ENCODE measurements around the gene HEMK1. TPM values are rescaled to one million over a fixed set of nuclear protein-coding genes. Genes with fewer than 3 reads are reported as not detected.

Gene HEMK1
- total RNA-seq, 1 experiment from 2014 or later: 22.2 TPM

- no peak overlapping the region for H3K4me3 ChIP-seq (ENCODE audit: low read length)
- no TSS peak for BruUV-seq (replicated peaks)
- ChIA-PET POLR2A (ENCODE audit: unreplicated experiment) (interaction anchor here (0.7 kb wide), 1 partner anchor 11 kb away, joined by 3 read pairs; no protein-coding TSS in a partner anchor), CTCF (no interaction called here)
- H3K27ac ChIP-seq (ENCODE audit: low read length): 0 out of 2 replicates have a peak overlapping the region, but pooled peaks have one; percentile 6
- no peaks in the 10 kb centered on the region for H3K9me2 ChIP-seq (replicated peaks; ENCODE audit: low read length)
- H3F3A ChIP-seq (ENCODE audit: low read length, unreplicated experiment): no peaks in the 10 kb centered on the region
- H3K79me2 ChIP-seq (ENCODE audit: low read length): peaks cover 95% of the 10 kb centered on the region
- H3K36me3 ChIP-seq (ENCODE audit: low read depth, low read length): peaks cover 17% of the 10 kb centered on the region
- H3K9ac ChIP-seq (ENCODE audit: low read length): no peak overlapping the region
- no peaks in the 10 kb centered on the region for H3K27me3 ChIP-seq (ENCODE audit: low read length)
- no peaks in the 10 kb centered on the region for H3K9me3 ChIP-seq (ENCODE audit: low read length)
- ATAC-seq (no peak), DNase-seq (no peak)
- H2AFZ ChIP-seq (ENCODE audit: low read length): no peak overlapping the region
- peaks cover 92% of the 10 kb centered on the region for H3K4me1 ChIP-seq (ENCODE audit: insufficient read depth, low read length)
- H4K20me1 ChIP-seq (ENCODE audit: low read length): no peaks in the 10 kb centered on the region
- peak overlapping the region; percentile 52 for H3K4me2 ChIP-seq (ENCODE audit: low read length)
- TF ChIP-seq, protein P1, sequence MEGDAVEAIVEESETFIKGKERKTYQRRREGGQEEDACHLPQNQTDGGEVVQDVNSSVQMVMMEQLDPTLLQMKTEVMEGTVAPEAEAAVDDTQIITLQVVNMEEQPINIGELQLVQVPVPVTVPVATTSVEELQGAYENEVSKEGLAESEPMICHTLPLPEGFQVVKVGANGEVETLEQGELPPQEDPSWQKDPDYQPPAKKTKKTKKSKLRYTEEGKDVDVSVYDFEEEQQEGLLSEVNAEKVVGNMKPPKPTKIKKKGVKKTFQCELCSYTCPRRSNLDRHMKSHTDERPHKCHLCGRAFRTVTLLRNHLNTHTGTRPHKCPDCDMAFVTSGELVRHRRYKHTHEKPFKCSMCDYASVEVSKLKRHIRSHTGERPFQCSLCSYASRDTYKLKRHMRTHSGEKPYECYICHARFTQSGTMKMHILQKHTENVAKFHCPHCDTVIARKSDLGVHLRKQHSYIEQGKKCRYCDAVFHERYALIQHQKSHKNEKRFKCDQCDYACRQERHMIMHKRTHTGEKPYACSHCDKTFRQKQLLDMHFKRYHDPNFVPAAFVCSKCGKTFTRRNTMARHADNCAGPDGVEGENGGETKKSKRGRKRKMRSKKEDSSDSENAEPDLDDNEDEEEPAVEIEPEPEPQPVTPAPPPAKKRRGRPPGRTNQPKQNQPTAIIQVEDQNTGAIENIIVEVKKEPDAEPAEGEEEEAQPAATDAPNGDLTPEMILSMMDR (conservative IDR thresholded peaks at IDR 0.05; ENCODE audit: low read depth, low read length): no peak
- TF ChIP-seq EZH2phosphoT487 (IDR thresholded peaks at IDR 0.05; ENCODE audit: borderline replicate concordance, low read length) (no peak), EZH2 (IDR thresholded peaks at IDR 0.05; ENCODE audit: low read length, unreplicated experiment) (no peak)
- intact Hi-C loops (cut with micrococcal nuclease): loop anchor here (5.0 kb wide), 1 partner anchor 348 kb away; no protein-coding TSS in a partner anchor
Observed at GRCh38 chr3:50623840-50624474, 54.6 kb downstream of the HEMK1 start.

- ATAC-seq: peak; percentile 9
- H3K9ac ChIP-seq (ENCODE audit: low read length): no peak overlapping the region
- CTCF ChIA-PET: interaction anchor here (0.7 kb wide), 1 partner anchor 28 kb away, joined by 3 read pairs; no protein-coding TSS in a partner anchor
Observed at GRCh38 chr3:50624634-50625033, 55.3 kb downstream of the HEMK1 start.

More at GRCh38 chr3:50624634-50625033, 55.3 kb downstream of the HEMK1 start:
- POLR2A ChIA-PET (ENCODE audit: unreplicated experiment): no interaction called here
- Histone ChIP-seq H3K4me2 (ENCODE audit: low read length) (peak overlapping the region; percentile 52), H3K9me2 (replicated peaks; ENCODE audit: low read length) (no peaks in the 10 kb centered on the region), H3F3A (ENCODE audit: low read length, unreplicated experiment) (no peaks in the 10 kb centered on the region), H3K27me3 (ENCODE audit: low read length) (no peaks in the 10 kb centered on the region), H3K4me1 (ENCODE audit: insufficient read depth, low read length) (peaks cover 92% of the 10 kb centered on the region), H3K79me2 (ENCODE audit: low read length) (peaks cover 95% of the 10 kb centered on the region), H2AFZ (ENCODE audit: low read length) (no peak overlapping the region), H3K4me3 (ENCODE audit: low read length) (no peak overlapping the region), H4K20me1 (ENCODE audit: low read length) (no peaks in the 10 kb centered on the region), H3K9me3 (ENCODE audit: low read length) (no peaks in the 10 kb centered on the region), H3K36me3 (ENCODE audit: low read depth, low read length) (peaks cover 17% of the 10 kb centered on the region), H3K27ac (ENCODE audit: low read length) (peak overlapping the region; percentile 6; the same call in 1 of the 2 replicates)
- peak; percentile 80 for DNase-seq
- TF ChIP-seq, protein P1 (conservative IDR thresholded peaks at IDR 0.05; ENCODE audit: low read depth, low read length): no peak
- TF ChIP-seq EZH2 (IDR thresholded peaks at IDR 0.05; ENCODE audit: low read length, unreplicated experiment) (no peak), EZH2phosphoT487 (IDR thresholded peaks at IDR 0.05; ENCODE audit: borderline replicate concordance, low read length) (no peak)
- BruUV-seq (replicated peaks): no TSS peak
- intact Hi-C loops (cut with micrococcal nuclease): loop anchor here (5.0 kb wide), 1 partner anchor 348 kb away; no protein-coding TSS in a partner anchor
